ENCODE data around the gene ERI2. TPM values are rescaled to one million over a fixed set of nuclear protein-coding genes. Genes with fewer than 3 reads are reported as not detected.

Gene ERI2
- total RNA-seq, 2 donors from 2014 or later: 18.7 TPM

- Histone ChIP-seq H3K36me3 (ENCODE audit: control insufficient read depth, insufficient read depth, low read length) (no peaks in the 10 kb centered on the region), H3K9ac (ENCODE audit: extremely low read depth, low read length, poor library complexity, severe bottlenecking) (no peak overlapping the region), H3K27ac (ENCODE audit: low read depth, low read length) (no peak overlapping the region), H3K27me3 (ENCODE audit: control insufficient read depth, insufficient read depth, low read length, poor library complexity, severe bottlenecking) (peaks cover 18% of the 10 kb centered on the region), H3K4me3 (ENCODE audit: low read length) (no peak overlapping the region), H3K9me3 (ENCODE audit: control insufficient read depth, low read length) (peaks cover 17% of the 10 kb centered on the region), H3K4me1 (ENCODE audit: control insufficient read depth, insufficient read depth, low read length) (no peaks in the 10 kb centered on the region)
- Mint-ChIP-seq H3K27ac (no peak overlapping the region), H3K9me3 (peaks cover 20% of the 10 kb centered on the region), H3K4me1 (no peaks in the 10 kb centered on the region), H3K36me3 (ENCODE audit: low read depth) (no peaks in the 10 kb centered on the region), H3K27me3 (ENCODE audit: insufficient read depth) (peaks cover 18% of the 10 kb centered on the region), H3K4me3 (no peak overlapping the region)
- 86% methylated on average over 1 of the region's 1 CpG; no CpG with 5 or more reads in 1 of the 2 experiments for WGBS, 2 experiments (ENCODE audit: insufficient coverage in 1 of 2, insufficient read length in 1 of 2)
- no peak for TF ChIP-seq CTCF (conservative IDR thresholded peaks at IDR 0.05)
- DNase-seq: no peak
These were observed 55.7 kb downstream of the ERI2 start for GRCh38 chr16:20750558-20750957.

GRCh38 chr16:20749474-20749873 is 56.8 kb downstream of the ERI2 start:
- Mint-ChIP-seq H3K9me3 (peaks cover 20% of the 10 kb centered on the region), H3K27ac (no peak overlapping the region), H3K4me3 (no peak overlapping the region), H3K36me3 (ENCODE audit: low read depth) (no peaks in the 10 kb centered on the region), H3K4me1 (no peaks in the 10 kb centered on the region), H3K27me3 (ENCODE audit: insufficient read depth) (peaks cover 15% of the 10 kb centered on the region)
- TF ChIP-seq CTCF (conservative IDR thresholded peaks at IDR 0.05): no peak
- WGBS, 2 experiments (ENCODE audit: insufficient coverage in 1 of 2, insufficient read length in 1 of 2): 100% methylated on average over 1 of the region's 1 CpG; no CpG with 5 or more reads in 1 of the 2 experiments
- peaks cover 14% of the 10 kb centered on the region for H3K27me3 ChIP-seq (ENCODE audit: control insufficient read depth, insufficient read depth, low read length, poor library complexity, severe bottlenecking)
- no peaks in the 10 kb centered on the region for H3K4me1 ChIP-seq (ENCODE audit: control insufficient read depth, insufficient read depth, low read length)
- no peak for DNase-seq
- H3K27ac ChIP-seq (ENCODE audit: low read depth, low read length): no peak overlapping the region
- H3K36me3 ChIP-seq (ENCODE audit: control insufficient read depth, insufficient read depth, low read length): no peaks in the 10 kb centered on the region
- H3K4me3 ChIP-seq (ENCODE audit: low read length): no peak overlapping the region
- no peak overlapping the region for H3K9ac ChIP-seq (ENCODE audit: extremely low read depth, low read length, poor library complexity, severe bottlenecking)
- peaks cover 17% of the 10 kb centered on the region for H3K9me3 ChIP-seq (ENCODE audit: control insufficient read depth, low read length)

GRCh38 chr16:20747030-20747816 is 59.0 kb downstream of the ERI2 start:
- no peak overlapping the region for H3K27ac ChIP-seq (ENCODE audit: low read depth, low read length)
- 86 to 93% methylated on average over 3 to 4 of the region's 4 CpGs for WGBS, 2 experiments (ENCODE audit: insufficient coverage in 1 of 2, insufficient read length in 1 of 2)
- no peak overlapping the region for H3K4me3 ChIP-seq (ENCODE audit: low read length)
- H3K9me3 Mint-ChIP-seq: peaks cover 20% of the 10 kb centered on the region
- peaks cover 11% of the 10 kb centered on the region for H3K27me3 Mint-ChIP-seq (ENCODE audit: insufficient read depth)
- no peaks in the 10 kb centered on the region for H3K4me1 ChIP-seq (ENCODE audit: control insufficient read depth, insufficient read depth, low read length)
- no peak overlapping the region for H3K27ac Mint-ChIP-seq
- no peaks in the 10 kb centered on the region for H3K4me1 Mint-ChIP-seq
- peaks cover 1% of the 10 kb centered on the region for H3K27me3 ChIP-seq (ENCODE audit: control insufficient read depth, insufficient read depth, low read length, poor library complexity, severe bottlenecking)
- TF ChIP-seq CTCF (conservative IDR thresholded peaks at IDR 0.05): no peak
- H3K9me3 ChIP-seq (ENCODE audit: control insufficient read depth, low read length): peaks cover 17% of the 10 kb centered on the region
- H3K36me3 Mint-ChIP-seq (ENCODE audit: low read depth): no peaks in the 10 kb centered on the region
- DNase-seq: no peak
- no peak overlapping the region for H3K9ac ChIP-seq (ENCODE audit: extremely low read depth, low read length, poor library complexity, severe bottlenecking)
- H3K4me3 Mint-ChIP-seq: no peak overlapping the region
- no peaks in the 10 kb centered on the region for H3K36me3 ChIP-seq (ENCODE audit: control insufficient read depth, insufficient read depth, low read length)

All from endodermal cell (in vitro differentiated cells).